ENCODE data around the gene HOXD3.

Gene HOXD3

DNA sequence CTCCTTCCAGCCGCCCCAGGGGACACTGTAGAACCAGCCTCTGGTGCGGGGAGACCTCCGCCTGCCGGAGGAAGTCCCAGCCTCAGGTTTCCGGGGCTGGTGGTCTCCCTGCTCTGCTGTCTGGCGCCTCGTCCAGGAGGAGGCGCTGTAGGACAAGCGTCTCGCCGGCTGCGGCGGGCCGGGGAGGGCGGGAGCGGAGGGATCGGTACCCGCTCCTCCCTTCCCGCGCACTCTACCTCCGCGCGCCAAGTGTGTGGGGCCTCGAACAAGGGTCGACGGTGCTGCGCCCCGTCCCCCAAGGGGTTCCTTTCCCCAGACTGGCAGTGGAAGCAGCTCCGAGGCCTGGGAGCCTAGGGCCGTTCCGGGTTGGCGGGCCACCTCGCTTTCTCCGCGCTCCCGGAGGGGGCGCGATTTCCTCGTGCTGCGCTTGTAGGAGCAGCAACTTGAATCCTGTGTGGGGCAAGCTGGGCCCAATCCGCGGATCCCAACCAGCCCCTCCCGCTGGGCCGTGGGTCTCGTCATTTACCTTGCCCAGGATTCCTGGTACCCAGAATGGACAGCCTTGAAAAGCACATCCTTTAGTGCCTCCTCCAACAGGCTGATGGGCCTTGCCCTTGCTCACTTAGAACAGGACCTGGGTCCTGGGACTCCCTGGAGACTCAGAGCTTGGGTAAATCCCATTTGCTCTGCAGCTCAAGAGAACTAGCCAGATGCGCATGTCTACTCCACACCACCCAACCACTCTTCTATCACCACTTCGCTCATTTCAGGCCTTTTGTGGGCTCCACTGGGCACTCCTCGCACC, 16.4 kb upstream of the HOXD3 start:
- Histone ChIP-seq H3K27ac (ENCODE audit: low read depth, low read length) (no peak overlapping the region), H3K4me1 (ENCODE audit: control insufficient read depth, insufficient read depth, low read length) (no peaks in the 10 kb centered on the region)

DNA sequence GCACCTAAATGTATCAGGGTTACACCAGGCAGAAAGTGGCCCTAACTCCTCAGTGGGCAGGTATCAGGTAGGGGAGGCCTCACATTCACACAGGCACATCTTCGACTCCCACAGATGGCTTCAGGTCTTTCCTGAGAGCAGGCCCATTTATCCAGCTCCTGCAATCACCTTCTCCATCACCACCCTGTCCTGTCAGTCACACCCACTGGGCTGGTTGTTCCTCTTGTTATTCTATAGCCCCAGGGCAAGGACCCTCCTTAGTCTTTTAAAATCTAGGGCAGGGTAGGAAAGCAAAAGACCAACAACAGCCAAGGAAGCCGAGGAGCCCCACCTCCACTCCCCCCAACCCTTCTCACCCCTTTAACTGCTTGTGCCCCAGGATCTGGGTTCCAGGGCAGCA, 14.8 kb upstream of the HOXD3 start:
- no peaks in the 10 kb centered on the region for H3K27me3 ChIP-seq (ENCODE audit: control insufficient read depth, insufficient read depth, low read length)

More for the DNA sequence above, 16.4 kb upstream of the HOXD3 start:
- Histone ChIP-seq H3K4me3 (ENCODE audit: low read length) (peak overlapping the region; percentile 83), H3K9ac (ENCODE audit: low read length) (no peak overlapping the region), H3K36me3 (ENCODE audit: control insufficient read depth, insufficient read depth, low read length) (no peaks in the 10 kb centered on the region), H3K27me3 (ENCODE audit: control insufficient read depth, insufficient read depth, low read length) (peaks cover 4% of the 10 kb centered on the region)

GRCh38 chr2:176145085-176145969, 11.8 kb upstream of the HOXD3 start:
- Histone ChIP-seq H3K9ac (ENCODE audit: low read length) (no peak overlapping the region), H3K27me3 (ENCODE audit: control insufficient read depth, insufficient read depth, low read length) (no peaks in the 10 kb centered on the region), H3K27ac (ENCODE audit: low read depth, low read length) (no peak overlapping the region), H3K4me1 (ENCODE audit: control insufficient read depth, insufficient read depth, low read length) (no peaks in the 10 kb centered on the region), H3K36me3 (ENCODE audit: control insufficient read depth, insufficient read depth, low read length) (no peaks in the 10 kb centered on the region), H3K4me3 (ENCODE audit: low read length) (no peak overlapping the region)

More for the DNA sequence above, 14.8 kb upstream of the HOXD3 start:
- Histone ChIP-seq H3K27ac (ENCODE audit: low read depth, low read length) (no peak overlapping the region), H3K4me1 (ENCODE audit: control insufficient read depth, insufficient read depth, low read length) (no peaks in the 10 kb centered on the region), H3K9ac (ENCODE audit: low read length) (no peak overlapping the region), H3K36me3 (ENCODE audit: control insufficient read depth, insufficient read depth, low read length) (no peaks in the 10 kb centered on the region), H3K4me3 (ENCODE audit: low read length) (no peak overlapping the region)

- H3K4me3 ChIP-seq (ENCODE audit: low read length), result no peak overlapping the region
- peaks cover 2% of the 10 kb centered on the region for H3K27me3 ChIP-seq (ENCODE audit: control insufficient read depth, insufficient read depth, low read length)
- no peak overlapping the region for H3K9ac ChIP-seq (ENCODE audit: low read length)
- H3K4me1 ChIP-seq (ENCODE audit: control insufficient read depth, insufficient read depth, low read length), result no peaks in the 10 kb centered on the region
- H3K36me3 ChIP-seq (ENCODE audit: control insufficient read depth, insufficient read depth, low read length), result no peaks in the 10 kb centered on the region
- no peak overlapping the region for H3K27ac ChIP-seq (ENCODE audit: low read depth, low read length)
Measured at GRCh38 chr2:176146101-176146500, 11.0 kb upstream of the HOXD3 start.

DNA sequence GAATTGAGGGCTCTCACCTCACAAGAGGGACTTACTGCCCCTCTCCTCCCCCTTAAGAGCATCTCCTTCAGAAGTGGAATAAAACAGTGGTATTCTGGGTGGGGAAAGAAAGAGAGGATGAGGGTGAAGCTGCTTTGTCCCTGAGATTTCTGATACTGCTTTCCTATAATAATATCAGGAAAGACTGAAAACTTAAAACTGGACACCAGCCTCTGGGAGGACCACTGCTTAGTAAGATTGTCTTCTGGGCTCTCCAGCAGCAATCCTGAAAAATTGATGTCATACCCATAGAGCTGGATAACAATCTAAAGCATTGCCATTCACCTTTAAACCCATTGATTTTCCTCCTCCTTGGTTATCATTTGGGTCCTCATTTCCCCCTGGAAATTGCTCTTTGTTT, 10.5 kb upstream of the HOXD3 start:
- H3K4me1 ChIP-seq (ENCODE audit: control insufficient read depth, insufficient read depth, low read length), result no peaks in the 10 kb centered on the region
- no peaks in the 10 kb centered on the region for H3K36me3 ChIP-seq (ENCODE audit: control insufficient read depth, insufficient read depth, low read length)
- no peak overlapping the region for H3K27ac ChIP-seq (ENCODE audit: low read depth, low read length)
- H3K27me3 ChIP-seq (ENCODE audit: control insufficient read depth, insufficient read depth, low read length), result peaks cover 2% of the 10 kb centered on the region
- no peak overlapping the region for H3K4me3 ChIP-seq (ENCODE audit: low read length)
- H3K9ac ChIP-seq (ENCODE audit: low read length), result no peak overlapping the region

- Histone ChIP-seq H3K27me3 (ENCODE audit: control insufficient read depth, insufficient read depth, low read length) (peaks cover 2% of the 10 kb centered on the region), H3K9ac (ENCODE audit: low read length) (no peak overlapping the region), H3K27ac (ENCODE audit: low read depth, low read length) (no peak overlapping the region)
Measured at GRCh38 chr2:176147210-176147799, 9.8 kb upstream of the HOXD3 start.

GRCh38 chr2:176147800-176148496, 9.2 kb upstream of the HOXD3 start:
- H3K9ac ChIP-seq (ENCODE audit: low read length), result no peak overlapping the region
- H3K4me3 ChIP-seq (ENCODE audit: low read length), result no peak overlapping the region
- H3K36me3 ChIP-seq (ENCODE audit: control insufficient read depth, insufficient read depth, low read length), result peaks cover 3% of the 10 kb centered on the region
- no peaks in the 10 kb centered on the region for H3K4me1 ChIP-seq (ENCODE audit: control insufficient read depth, insufficient read depth, low read length)
- peaks cover 7% of the 10 kb centered on the region for H3K27me3 ChIP-seq (ENCODE audit: control insufficient read depth, insufficient read depth, low read length)
- no peak overlapping the region for H3K27ac ChIP-seq (ENCODE audit: low read depth, low read length)

More at GRCh38 chr2:176147210-176147799, 9.8 kb upstream of the HOXD3 start:
- H3K4me1 ChIP-seq (ENCODE audit: control insufficient read depth, insufficient read depth, low read length), result no peaks in the 10 kb centered on the region
- no peak overlapping the region for H3K4me3 ChIP-seq (ENCODE audit: low read length)
- H3K36me3 ChIP-seq (ENCODE audit: control insufficient read depth, insufficient read depth, low read length), result no peaks in the 10 kb centered on the region

DNA sequence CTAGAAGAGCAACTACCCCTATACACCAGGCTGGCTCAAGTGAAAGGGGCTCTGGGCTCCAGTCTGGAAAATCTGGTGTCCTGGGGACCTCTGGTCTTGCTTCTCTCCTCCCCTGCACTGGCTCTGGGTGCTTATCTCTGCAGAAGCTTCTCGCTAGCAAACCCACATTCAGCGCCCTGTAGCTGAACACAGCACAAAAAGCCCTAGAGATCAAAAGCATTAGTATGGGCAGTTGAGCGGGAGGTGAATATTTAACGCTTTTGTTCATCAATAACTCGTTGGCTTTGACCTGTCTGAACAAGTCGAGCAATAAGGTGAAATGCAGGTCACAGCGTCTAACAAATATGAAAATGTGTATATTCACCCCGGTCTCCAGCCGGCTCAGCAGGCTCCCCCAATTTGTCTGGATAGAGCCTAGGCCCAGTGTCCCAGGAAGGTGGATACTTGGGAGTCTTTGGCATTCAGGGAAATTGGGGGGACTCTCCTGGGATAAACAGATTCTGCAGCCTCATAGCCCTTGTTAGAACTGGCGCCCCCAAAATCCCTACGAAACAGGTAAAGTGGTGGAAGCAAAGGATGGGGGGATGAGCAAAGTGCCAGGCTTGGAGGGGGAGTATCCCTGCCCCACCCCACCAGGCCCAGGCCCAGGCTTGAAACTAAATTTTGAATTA, 8.2 kb upstream of the HOXD3 start:
- H3K4me1 ChIP-seq (ENCODE audit: control insufficient read depth, insufficient read depth, low read length), result no peaks in the 10 kb centered on the region
- H3K36me3 ChIP-seq (ENCODE audit: control insufficient read depth, insufficient read depth, low read length), result peaks cover 3% of the 10 kb centered on the region
- no peak overlapping the region for H3K4me3 ChIP-seq (ENCODE audit: low read length)
- no peak overlapping the region for H3K9ac ChIP-seq (ENCODE audit: low read length)
- peaks cover 7% of the 10 kb centered on the region for H3K27me3 ChIP-seq (ENCODE audit: control insufficient read depth, insufficient read depth, low read length)
- H3K27ac ChIP-seq (ENCODE audit: low read depth, low read length), result no peak overlapping the region

- H3K4me3 ChIP-seq (ENCODE audit: low read length), result no peak overlapping the region
- H3K36me3 ChIP-seq (ENCODE audit: control insufficient read depth, insufficient read depth, low read length), result peaks cover 3% of the 10 kb centered on the region
- no peak overlapping the region for H3K27ac ChIP-seq (ENCODE audit: low read depth, low read length)
- peaks cover 7% of the 10 kb centered on the region for H3K27me3 ChIP-seq (ENCODE audit: control insufficient read depth, insufficient read depth, low read length)
- H3K4me1 ChIP-seq (ENCODE audit: control insufficient read depth, insufficient read depth, low read length), result no peaks in the 10 kb centered on the region
- no peak overlapping the region for H3K9ac ChIP-seq (ENCODE audit: low read length)
Measured at GRCh38 chr2:176149481-176149938, 7.6 kb upstream of the HOXD3 start.

GRCh38 chr2:176149939-176150583, 7.0 kb upstream of the HOXD3 start:
- Histone ChIP-seq H3K27me3 (ENCODE audit: control insufficient read depth, insufficient read depth, low read length) (peaks cover 7% of the 10 kb centered on the region), H3K36me3 (ENCODE audit: control insufficient read depth, insufficient read depth, low read length) (peaks cover 3% of the 10 kb centered on the region)

More at GRCh38 chr2:176149939-176150583, 7.0 kb upstream of the HOXD3 start:
- Histone ChIP-seq H3K27ac (ENCODE audit: low read depth, low read length) (no peak overlapping the region), H3K4me1 (ENCODE audit: control insufficient read depth, insufficient read depth, low read length) (no peaks in the 10 kb centered on the region), H3K9ac (ENCODE audit: low read length) (no peak overlapping the region), H3K4me3 (ENCODE audit: low read length) (no peak overlapping the region)

Data from rectal smooth muscle tissue (tissue), 1 donor.